Measurements from ENCODE around the gene HTATSF1. TPM values are rescaled to one million over a fixed set of nuclear protein-coding genes. Genes with fewer than 3 reads are reported as not detected.

Gene HTATSF1, protein sequence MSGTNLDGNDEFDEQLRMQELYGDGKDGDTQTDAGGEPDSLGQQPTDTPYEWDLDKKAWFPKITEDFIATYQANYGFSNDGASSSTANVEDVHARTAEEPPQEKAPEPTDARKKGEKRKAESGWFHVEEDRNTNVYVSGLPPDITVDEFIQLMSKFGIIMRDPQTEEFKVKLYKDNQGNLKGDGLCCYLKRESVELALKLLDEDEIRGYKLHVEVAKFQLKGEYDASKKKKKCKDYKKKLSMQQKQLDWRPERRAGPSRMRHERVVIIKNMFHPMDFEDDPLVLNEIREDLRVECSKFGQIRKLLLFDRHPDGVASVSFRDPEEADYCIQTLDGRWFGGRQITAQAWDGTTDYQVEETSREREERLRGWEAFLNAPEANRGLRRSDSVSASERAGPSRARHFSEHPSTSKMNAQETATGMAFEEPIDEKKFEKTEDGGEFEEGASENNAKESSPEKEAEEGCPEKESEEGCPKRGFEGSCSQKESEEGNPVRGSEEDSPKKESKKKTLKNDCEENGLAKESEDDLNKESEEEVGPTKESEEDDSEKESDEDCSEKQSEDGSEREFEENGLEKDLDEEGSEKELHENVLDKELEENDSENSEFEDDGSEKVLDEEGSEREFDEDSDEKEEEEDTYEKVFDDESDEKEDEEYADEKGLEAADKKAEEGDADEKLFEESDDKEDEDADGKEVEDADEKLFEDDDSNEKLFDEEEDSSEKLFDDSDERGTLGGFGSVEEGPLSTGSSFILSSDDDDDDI
- total RNA-seq (10 to 100 TPM; 26.7 to 26.8 TPM), polyA plus RNA-seq (ENCODE audit: insufficient read length in 6 of 6) (100 to 1,000 TPM in 2 of 6 donors, 10 to 100 TPM in 4; 84.3 to 105 (median 95.5) TPM)
- long read RNA-seq, donor 1, transcript HTATSF1-201 (9 exons, 2,775 nt): major isoform, 14 of 30 reads
- long read RNA-seq, donor 1, transcript HTATSF1-204 (10 exons, 3,019 nt): minor isoform, 6 of 30 reads
- long read RNA-seq, donor 1, partial matches to known transcripts: 9 of 30 reads
- long read RNA-seq, donor 1, other reads (novel, unspliced or antisense): 0 of 30 reads
- long read RNA-seq, donor 2, transcript HTATSF1-204 (10 exons, 3,019 nt): minor isoform, 10 of 75 reads
- long read RNA-seq, donor 2, transcript HTATSF1-201 (9 exons, 2,775 nt): major isoform, 13 of 75 reads
- long read RNA-seq, donor 2, partial matches to known transcripts: 50 of 75 reads
- long read RNA-seq, donor 2, other reads (novel, unspliced or antisense): 0 of 75 reads
- long read RNA-seq, donor 3, transcript HTATSF1-201 (9 exons, 2,775 nt): major isoform, 11 of 24 reads
- long read RNA-seq, donor 3, transcript HTATSF1-204 (10 exons, 3,019 nt): minor isoform, 10 of 24 reads
- long read RNA-seq, donor 3, partial matches to known transcripts: 0 of 24 reads
- long read RNA-seq, donor 3, other reads (novel, unspliced or antisense): 0 of 24 reads
- long read RNA-seq, donor 4, partial matches to known transcripts: 16 of 22 reads
- long read RNA-seq, donor 4, other reads (novel, unspliced or antisense): 1 of 22 reads
- long read RNA-seq, donor 5, transcript HTATSF1-201 (9 exons, 2,775 nt): major isoform, 11 of 29 reads
- long read RNA-seq, donor 5, transcript HTATSF1-204 (10 exons, 3,019 nt): minor isoform, 6 of 29 reads
- long read RNA-seq, donor 5, partial matches to known transcripts: 9 of 29 reads
- long read RNA-seq, donor 5, other reads (novel, unspliced or antisense): 0 of 29 reads
- long read RNA-seq, donor 6, transcript HTATSF1-201 (9 exons, 2,775 nt): minor isoform, 12 of 36 reads
- long read RNA-seq, donor 6, transcript HTATSF1-204 (10 exons, 3,019 nt): major isoform, 15 of 36 reads
- long read RNA-seq, donor 6, partial matches to known transcripts: 8 of 36 reads
- long read RNA-seq, donor 6, other reads (novel, unspliced or antisense): 0 of 36 reads
- long read RNA-seq, donor 7, transcript HTATSF1-201 (9 exons, 2,775 nt): major isoform, 9 of 18 reads
- long read RNA-seq, donor 7, transcript HTATSF1-204 (10 exons, 3,019 nt): minor isoform, 8 of 18 reads
- long read RNA-seq, donor 7, partial matches to known transcripts: 0 of 18 reads
- long read RNA-seq, donor 7, other reads (novel, unspliced or antisense): 0 of 18 reads
- long read RNA-seq, donor 8, transcript HTATSF1-204 (10 exons, 3,019 nt): minor isoform, 9 of 40 reads
- long read RNA-seq, donor 8, transcript HTATSF1-201 (9 exons, 2,775 nt): major isoform, 15 of 40 reads
- long read RNA-seq, donor 8, partial matches to known transcripts: 16 of 40 reads
- long read RNA-seq, donor 8, other reads (novel, unspliced or antisense): 0 of 40 reads
- long read RNA-seq, donor 9: 0 reads
- long read RNA-seq, donor 10, partial matches to known transcripts: 2 of 5 reads
- long read RNA-seq, donor 10, other reads (novel, unspliced or antisense): 1 of 5 reads
- long read RNA-seq, donor 11, transcript HTATSF1-204 (10 exons, 3,019 nt): minor isoform, 9 of 47 reads
- long read RNA-seq, donor 11, transcript HTATSF1-201 (9 exons, 2,775 nt): major isoform, 26 of 47 reads
- long read RNA-seq, donor 11, partial matches to known transcripts: 9 of 47 reads
- long read RNA-seq, donor 11, other reads (novel, unspliced or antisense): 0 of 47 reads
- long read RNA-seq, donor 12, transcript HTATSF1-204 (10 exons, 3,019 nt): major isoform, 8 of 46 reads
- long read RNA-seq, donor 12, partial matches to known transcripts: 33 of 46 reads
- long read RNA-seq, donor 12, other reads (novel, unspliced or antisense): 0 of 46 reads

DNA sequence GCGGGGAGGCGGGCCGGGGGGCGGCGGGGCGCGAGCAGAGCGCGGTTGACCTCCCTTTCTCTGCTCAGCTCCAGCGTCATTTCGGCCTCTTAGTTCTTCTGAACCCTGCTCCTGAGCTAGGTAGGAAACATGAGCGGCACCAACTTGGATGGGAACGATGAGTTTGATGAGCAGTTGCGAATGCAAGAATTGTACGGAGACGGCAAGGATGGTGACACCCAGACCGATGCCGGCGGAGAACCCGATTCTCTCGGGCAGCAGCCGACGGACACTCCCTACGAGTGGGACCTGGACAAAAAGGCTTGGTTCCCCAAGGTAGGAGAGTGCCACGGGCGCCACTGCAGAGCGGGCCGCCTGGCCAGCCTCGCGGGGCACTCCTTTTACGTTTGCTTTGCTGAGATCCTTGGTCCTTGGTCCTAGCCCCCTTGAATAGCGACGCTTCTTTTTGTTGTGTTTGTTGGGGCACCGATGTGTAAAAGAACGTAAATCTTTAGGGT, at the start of gene HTATSF1:
TSS of gene HTATSF1 (plus strand) at position 37 of the 497 bp plus-strand sequence. CDS start at position 130, 93 bp downstream.
- TF ChIP-seq, protein P1, sequence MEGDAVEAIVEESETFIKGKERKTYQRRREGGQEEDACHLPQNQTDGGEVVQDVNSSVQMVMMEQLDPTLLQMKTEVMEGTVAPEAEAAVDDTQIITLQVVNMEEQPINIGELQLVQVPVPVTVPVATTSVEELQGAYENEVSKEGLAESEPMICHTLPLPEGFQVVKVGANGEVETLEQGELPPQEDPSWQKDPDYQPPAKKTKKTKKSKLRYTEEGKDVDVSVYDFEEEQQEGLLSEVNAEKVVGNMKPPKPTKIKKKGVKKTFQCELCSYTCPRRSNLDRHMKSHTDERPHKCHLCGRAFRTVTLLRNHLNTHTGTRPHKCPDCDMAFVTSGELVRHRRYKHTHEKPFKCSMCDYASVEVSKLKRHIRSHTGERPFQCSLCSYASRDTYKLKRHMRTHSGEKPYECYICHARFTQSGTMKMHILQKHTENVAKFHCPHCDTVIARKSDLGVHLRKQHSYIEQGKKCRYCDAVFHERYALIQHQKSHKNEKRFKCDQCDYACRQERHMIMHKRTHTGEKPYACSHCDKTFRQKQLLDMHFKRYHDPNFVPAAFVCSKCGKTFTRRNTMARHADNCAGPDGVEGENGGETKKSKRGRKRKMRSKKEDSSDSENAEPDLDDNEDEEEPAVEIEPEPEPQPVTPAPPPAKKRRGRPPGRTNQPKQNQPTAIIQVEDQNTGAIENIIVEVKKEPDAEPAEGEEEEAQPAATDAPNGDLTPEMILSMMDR (IDR thresholded peaks at IDR 0.05): no peak
- Histone ChIP-seq H3K27me3 (no peaks in the 10 kb centered on the region), H3K27ac (peak within 1 kb of the TSS; percentile 91 to 93), H3K4me3 (peak within 1 kb of the TSS; percentile 55 to 63), H3K36me3 (peaks cover 0 to 16% of the 10 kb centered on the region in 2 donors), H3K4me1 (peaks cover 0 to 14% of the 10 kb centered on the region in 2 donors), H3K9me3 (no peaks in the 10 kb centered on the region)
- intact Hi-C loops (cut with DNase I): no loop called here
- DNase-seq: peak in 2 of 4 donors; percentile 36 to 65
- peak; percentile 5 for ATAC-seq

DNA sequence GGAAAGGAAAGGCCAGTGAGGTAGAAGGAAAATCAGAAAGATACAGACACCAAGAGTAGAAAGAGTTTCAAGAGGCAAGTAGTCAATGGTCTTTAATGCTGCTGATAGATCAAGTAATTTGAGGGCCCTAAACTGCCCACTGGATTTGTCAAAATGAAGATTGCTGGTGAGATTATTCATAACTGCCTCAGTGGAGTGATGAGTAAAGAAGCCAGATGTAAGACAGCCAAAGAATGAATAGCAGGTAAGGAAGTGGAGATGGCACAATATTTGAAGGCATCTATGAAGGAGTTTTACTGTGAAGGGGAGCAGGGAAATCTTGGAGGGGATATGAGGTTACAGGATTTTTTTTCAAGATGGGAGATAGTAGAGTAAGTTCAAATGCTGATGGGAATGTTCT, 49.4 kb upstream of the HTATSF1 start:
- TF ChIP-seq, protein P1 (IDR thresholded peaks at IDR 0.05): no peak
- no peaks in the 10 kb centered on the region for H3K27me3 ChIP-seq
- intact Hi-C loops (cut with DNase I): no loop called here
- H3K4me1 ChIP-seq: no peaks in the 10 kb centered on the region
- H3K4me3 ChIP-seq: no peak overlapping the region
- H3K36me3 ChIP-seq: no peaks in the 10 kb centered on the region
- ATAC-seq: no peak
- no peak for DNase-seq
- H3K9me3 ChIP-seq: no peaks in the 10 kb centered on the region
- no peak overlapping the region for H3K27ac ChIP-seq

DNA sequence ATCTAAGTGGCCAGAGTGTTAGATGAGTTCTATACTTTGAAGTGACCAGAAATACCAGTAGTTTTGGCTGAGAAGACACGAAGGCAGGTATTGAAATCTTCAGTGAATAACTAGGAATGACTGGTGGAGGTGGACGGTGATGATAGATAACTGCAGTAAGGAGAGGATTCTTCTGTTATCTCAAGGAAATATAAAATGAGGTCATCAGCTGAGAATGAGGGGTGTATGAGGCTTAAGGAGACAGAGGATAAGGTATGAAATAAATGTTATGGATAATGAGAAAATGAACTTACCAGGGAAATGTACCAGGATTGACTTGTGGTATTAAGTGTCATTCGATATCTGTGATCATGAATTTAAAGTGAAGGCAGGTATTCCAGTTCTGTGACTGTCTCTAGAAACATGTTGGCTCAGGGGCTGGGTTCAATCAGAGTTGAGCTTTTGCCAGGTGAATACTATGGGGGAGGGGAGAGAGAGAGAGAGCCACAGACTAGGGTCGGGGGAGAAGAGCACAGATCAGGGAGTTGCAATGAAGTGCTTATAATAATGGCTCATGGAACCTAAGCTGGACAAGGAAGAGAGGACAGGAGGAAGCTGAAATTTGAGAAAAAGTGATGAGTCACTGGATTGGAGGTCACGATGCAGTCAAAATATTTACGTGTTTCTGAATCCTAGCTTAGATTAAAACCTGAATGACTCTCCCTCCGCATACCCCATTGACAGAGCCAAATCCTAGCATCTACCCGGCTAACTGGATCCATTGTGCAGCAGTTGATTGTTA, 47.2 kb upstream of the HTATSF1 start:
- H3K9me3 ChIP-seq: no peaks in the 10 kb centered on the region
- H3K4me1 ChIP-seq: no peaks in the 10 kb centered on the region
- no peaks in the 10 kb centered on the region for H3K36me3 ChIP-seq
- intact Hi-C loops (cut with DNase I): no loop called here
- no peaks in the 10 kb centered on the region for H3K27me3 ChIP-seq
- TF ChIP-seq, protein P1 (IDR thresholded peaks at IDR 0.05): no peak
- no peak for DNase-seq
- H3K4me3 ChIP-seq: no peak overlapping the region
- no peak for ATAC-seq
- H3K27ac ChIP-seq: no peak overlapping the region

All from left lung (tissue), 14 donors.